NB4 (cell line): ENCODE measurements around the gene ADARB2.

Experiments used
- DNase-seq: peaks from one replicate; pipeline ENCODE4 v3.0.0; 2010; ENCODE audit warnings: low read depth
- H3K4me3 ChIP-seq: one replicate; pipeline ENCODE4 v1.5.1; 2011; ENCODE audit warnings: mild to moderate bottlenecking, low read depth, low read length, moderate library complexity
- CTCF ChIP-seq: IDR thresholded peaks from one replicate; pipeline ENCODE4 v1.5.1; 2012; ENCODE audit warnings: low read depth, low read length
- MAX ChIP-seq: IDR thresholded peaks from 2 replicates; pipeline ENCODE4 v1.6.1; 2011; ENCODE audit warnings: low read depth, low read length
- MYC ChIP-seq: IDR thresholded peaks from 2 replicates; pipeline ENCODE4 v1.6.1; 2011; ENCODE audit warnings: low read depth, low read length
- POLR2A ChIP-seq: IDR thresholded peaks from 2 replicates; pipeline ENCODE4 v1.6.1; 2011; ENCODE audit warnings: mild to moderate bottlenecking; ENCODE audit not compliant: insufficient read length; ENCODE audit errors: extremely low read depth

Gene ADARB2

GRCh38 chr10:1406132-1406966 is 331.0 kb downstream of the ADARB2 start:
- H3K4me3 ChIP-seq, result no peak overlapping the region
- no peak for TF ChIP-seq MAX
- no peak for TF ChIP-seq POLR2A
- no peak for TF ChIP-seq MYC
- TF ChIP-seq CTCF, result no peak
- no peak for DNase-seq

GRCh38 chr10:1404323-1405260 is 332.7 kb downstream of the ADARB2 start:
- TF ChIP-seq MYC (no peak), CTCF (no peak), MAX (no peak)
- H3K4me3 ChIP-seq, result no peak overlapping the region
- no peak for DNase-seq

GRCh38 chr10:1403508-1404322 is 333.6 kb downstream of the ADARB2 start:
- DNase-seq, result peak; percentile 4
- H3K4me3 ChIP-seq, result no peak overlapping the region
- TF ChIP-seq MAX, result no peak
- no peak for TF ChIP-seq CTCF
- no peak for TF ChIP-seq MYC
- TF ChIP-seq POLR2A, result no peak

GRCh38 chr10:1402816-1403507 is 334.4 kb downstream of the ADARB2 start:
- DNase-seq, result no peak
- no peak for TF ChIP-seq CTCF
- TF ChIP-seq POLR2A, result no peak
- TF ChIP-seq MAX, result no peak
- TF ChIP-seq MYC, result no peak
- H3K4me3 ChIP-seq, result no peak overlapping the region
